NCI-H446 (cell line): Measurements from ENCODE around the gene GFRA1.
"Not testable (repeated sequence)": the region's sequence is repeated elsewhere in the genome, so short reads cannot be mapped to it uniquely, and the experiment has no call there.

ENCODE experiments used
- DNase-seq, 2 experiments: peaks; one replicate each; lab custom pipeline; 2025; lab: John Stamatoyannopoulos, UW

The GFRA1 gene

GRCh38 chr10:116067825-116068224 lies 205.2 kb downstream of the GFRA1 start:
- DNase-seq, result no peak

DNA sequence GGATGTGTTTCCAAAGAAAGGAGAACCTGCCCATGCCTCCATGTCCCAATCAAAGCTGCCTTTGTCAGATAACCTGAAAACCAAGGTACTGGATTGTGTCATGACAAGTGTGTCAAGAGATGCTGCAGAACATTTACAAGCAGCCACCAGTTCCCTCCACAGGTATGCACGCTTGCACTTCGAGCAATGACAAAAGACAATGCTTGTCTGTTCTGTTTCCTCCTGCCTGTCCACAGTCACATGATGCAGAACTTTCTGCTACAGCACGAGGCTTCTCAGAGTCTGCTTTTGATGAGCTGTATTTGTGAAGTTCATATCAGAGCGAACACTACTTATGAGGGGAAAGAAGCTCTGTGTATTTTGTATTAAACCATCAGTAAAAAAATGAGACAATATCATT lies 209.9 kb downstream of the GFRA1 start:
- DNase-seq, result no peak

DNA sequence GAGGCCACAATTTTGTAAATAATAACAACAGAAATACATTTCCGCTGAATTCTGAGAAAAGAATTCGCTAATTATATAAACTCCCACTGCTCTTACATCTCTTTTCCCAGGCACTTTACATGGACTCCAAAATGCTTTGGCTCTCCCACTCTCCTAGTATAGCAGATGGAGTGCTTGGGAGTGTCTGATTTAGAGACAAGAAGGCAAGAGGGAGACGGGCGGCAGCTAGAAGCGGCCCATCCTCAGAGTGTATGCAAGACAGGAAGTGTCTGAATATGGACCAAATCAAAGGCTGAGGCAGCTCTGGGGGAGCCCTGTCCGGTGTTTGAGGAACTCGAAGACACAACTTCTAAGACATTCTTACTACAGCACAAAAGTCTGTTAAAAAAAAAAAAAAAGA lies 212.1 kb downstream of the GFRA1 start:
- DNase-seq, result no peak

DNA sequence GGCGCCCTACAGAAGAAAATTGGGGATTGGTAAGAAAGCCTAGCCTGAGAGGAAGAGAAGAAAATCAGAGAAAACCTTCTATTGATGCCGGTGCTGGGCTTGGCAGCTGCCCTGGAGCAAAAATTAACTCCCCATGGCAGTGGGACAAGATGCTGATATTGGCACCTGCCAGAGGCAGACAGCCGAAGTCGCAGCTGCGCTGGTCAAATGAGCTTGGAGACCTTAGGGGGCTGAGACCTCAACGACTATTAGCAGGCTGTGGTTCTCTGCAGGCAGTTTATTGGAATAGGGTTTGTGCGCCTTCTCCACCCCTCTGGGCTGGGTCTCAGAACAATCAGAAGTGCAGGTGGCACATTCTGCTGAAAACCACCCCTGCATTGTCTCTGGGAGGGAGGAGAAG lies 213.7 kb downstream of the GFRA1 start:
- no peak for DNase-seq

DNA sequence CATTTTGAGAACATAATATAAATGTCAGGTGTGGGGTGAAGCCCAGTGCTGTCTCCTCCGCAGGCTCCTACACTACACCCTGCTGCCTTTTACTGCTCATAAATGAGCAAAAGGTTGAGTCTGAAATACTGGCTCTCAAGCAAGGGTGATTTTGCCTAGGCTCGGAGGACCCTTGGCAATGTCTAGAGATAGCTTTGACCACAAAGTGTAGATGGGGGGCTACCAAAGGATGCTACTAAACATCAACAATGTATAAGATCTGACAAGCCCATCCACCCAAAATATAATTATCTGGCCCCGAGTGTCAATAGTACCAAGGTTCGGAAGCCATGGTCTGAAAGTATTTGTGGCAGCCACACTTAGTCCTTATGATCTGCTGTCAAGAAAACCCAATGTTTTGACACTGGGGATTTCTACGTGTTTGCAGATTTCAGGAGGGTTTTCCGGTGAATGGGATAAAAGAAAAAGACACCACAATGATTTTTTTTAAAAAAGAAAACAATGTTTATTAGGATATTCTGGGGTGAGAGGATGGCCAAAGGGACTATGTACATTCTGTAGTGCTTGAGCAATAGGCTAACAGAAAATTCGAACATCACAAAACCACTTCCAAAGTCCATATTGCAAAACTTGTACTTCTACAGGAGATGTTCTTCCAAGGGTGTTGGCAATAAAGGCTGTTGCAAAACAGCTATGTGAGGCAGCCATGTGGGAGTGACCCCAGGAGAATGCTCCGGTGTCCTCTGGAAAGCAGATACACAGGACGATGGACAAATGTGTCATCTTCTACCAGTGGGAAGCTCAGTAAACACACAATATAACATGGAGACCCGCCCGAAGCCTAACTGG lies 216.3 kb downstream of the GFRA1 start:
- no peak for DNase-seq

DNA sequence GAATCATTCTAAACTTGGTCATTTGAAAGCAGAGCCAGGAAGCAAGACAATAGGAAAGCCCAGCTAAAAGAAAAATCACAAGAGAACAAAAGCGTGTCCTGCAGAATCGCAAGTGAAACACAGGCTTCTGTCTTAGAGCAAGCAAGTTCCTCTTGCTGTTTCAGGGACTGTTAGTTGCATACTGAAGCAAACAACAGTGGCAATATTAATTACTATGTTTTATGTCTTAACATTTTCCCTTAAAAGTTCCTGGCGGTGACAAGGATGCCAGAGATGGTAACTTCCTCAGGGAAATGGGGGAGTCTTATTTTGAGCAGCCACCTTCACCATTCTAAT lies 217.1 kb downstream of the GFRA1 start:
- no peak for DNase-seq

GRCh38 chr10:116055252-116055916 lies 217.6 kb downstream of the GFRA1 start:
- DNase-seq, result no peak

GRCh38 chr10:116053910-116054309 lies 219.1 kb downstream of the GFRA1 start:
- no peak for DNase-seq

DNA sequence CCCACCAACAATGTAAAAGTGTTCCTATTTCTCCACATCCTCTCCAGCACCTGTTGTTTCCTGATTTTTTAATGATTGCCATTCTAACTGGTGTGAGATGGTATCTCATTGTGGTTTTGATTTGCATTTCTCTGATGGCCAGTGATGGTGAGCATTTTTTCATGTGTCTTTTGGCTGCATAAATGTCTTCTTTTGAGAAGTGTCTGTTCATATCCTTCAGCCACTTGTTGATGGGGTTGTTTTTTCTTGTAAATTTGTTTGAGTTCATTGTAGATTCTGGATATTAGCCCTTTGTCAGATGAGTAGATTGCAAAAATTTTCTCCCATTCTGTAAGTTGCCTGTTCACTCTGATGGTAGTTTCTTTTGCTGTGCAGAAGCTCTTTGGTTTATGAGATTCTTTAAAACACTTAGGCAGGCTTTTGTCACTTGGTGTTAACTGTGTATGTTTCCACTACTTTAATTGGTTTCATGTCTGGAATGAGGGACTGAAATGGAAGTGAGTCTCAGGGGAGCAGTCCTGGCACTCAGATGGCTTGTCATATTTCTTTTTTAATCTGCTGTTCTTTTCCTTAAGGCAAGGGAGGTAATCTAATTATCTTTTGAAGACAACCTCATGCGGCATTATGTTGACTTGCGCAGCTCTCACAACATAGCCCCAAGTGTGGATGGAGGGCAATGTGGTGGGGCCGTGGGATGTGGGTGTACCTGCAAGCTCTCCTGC lies 219.8 kb downstream of the GFRA1 start:
- not testable (repeated sequence) for DNase-seq

DNA sequence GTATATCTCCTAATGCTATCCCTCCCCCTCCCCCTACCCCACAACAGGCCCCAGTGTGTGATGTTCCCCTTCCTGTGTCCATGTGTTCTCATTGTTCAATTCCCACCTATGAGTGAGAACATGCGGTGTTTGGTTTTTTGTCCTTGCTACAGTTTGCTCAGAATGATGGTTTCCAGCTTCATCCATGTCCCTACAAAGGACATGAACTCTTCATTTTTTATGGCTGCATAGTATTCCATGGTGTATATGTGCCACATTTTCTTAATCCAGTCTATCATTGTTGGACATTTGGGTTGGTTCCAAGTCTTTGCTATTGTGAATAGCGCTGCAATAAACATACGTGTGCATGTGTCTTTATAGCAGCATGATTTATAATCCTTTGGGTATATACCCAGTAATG lies 220.5 kb downstream of the GFRA1 start:
- not testable (repeated sequence) for DNase-seq

GRCh38 chr10:116049974-116050304 lies 223.1 kb downstream of the GFRA1 start:
- DNase-seq, result no peak

GRCh38 chr10:116049158-116049973 lies 223.6 kb downstream of the GFRA1 start:
- no peak for DNase-seq

GRCh38 chr10:116045366-116046356 lies 227.3 kb downstream of the GFRA1 start:
- no peak for DNase-seq

GRCh38 chr10:116044801-116045248 lies 228.2 kb downstream of the GFRA1 start:
- no peak for DNase-seq

GRCh38 chr10:116043861-116044260 lies 229.1 kb downstream of the GFRA1 start:
- no peak for DNase-seq

- no peak for DNase-seq
Measured at GRCh38 chr10:116043304-116043703, 229.7 kb downstream of the GFRA1 start.

DNA sequence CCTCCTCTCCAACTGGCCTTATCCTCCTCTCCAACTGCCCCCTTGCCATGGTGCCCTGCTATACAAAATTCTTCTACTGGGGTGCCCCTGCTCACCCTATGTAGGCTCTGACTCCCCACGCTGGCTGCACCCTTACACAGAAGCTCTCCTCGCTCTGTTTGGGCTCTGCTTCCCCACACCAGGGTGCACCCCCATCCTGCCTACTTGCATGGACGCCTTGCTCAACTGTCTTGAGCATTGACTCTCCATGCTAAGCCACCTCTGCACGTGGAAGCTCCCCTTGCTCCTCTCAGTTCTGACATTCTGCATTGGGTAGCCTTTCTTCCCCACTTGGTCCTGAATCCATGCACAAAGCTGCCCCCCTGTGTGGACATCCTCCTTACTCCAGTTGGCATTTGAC lies 231.1 kb downstream of the GFRA1 start:
- no peak for DNase-seq

DNA sequence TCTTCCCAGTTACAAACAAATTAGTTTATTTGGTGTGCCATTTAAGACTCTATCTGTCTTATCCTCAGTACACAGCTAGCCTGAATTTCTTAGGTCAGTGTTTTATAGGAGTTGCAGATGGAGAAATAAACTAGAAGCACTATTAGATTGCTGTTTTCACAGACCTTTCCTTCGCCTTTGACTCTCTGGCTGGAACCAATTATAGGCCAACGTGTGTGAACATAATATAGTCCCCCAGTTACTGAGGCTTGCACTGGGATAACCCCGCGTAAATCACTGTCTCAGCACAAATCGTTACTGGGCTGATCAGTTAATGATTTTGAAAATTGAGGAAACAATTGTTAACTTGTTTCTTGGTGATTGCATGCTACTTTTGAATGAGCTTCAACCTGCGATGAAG lies 233.4 kb downstream of the GFRA1 start:
- DNase-seq, result no peak

DNA sequence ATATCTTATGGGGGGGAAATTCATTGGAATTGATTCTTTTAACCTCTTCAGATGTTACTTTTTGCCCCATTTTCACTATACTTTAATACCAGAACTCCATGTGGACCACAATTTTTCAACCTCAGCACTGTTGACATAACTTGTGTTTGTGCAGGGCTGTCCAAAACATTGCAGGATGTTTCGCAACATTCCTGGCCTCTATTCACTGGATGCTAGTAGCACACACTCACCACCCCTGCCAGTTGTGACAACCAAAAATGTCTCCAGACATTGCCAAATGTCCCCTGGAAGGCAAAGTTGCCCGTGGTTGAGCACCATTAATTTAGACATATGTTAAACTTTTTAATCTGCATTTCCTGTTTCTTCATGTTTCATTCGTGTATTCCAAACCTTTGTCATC lies 234.7 kb downstream of the GFRA1 start:
- no peak for DNase-seq

DNA sequence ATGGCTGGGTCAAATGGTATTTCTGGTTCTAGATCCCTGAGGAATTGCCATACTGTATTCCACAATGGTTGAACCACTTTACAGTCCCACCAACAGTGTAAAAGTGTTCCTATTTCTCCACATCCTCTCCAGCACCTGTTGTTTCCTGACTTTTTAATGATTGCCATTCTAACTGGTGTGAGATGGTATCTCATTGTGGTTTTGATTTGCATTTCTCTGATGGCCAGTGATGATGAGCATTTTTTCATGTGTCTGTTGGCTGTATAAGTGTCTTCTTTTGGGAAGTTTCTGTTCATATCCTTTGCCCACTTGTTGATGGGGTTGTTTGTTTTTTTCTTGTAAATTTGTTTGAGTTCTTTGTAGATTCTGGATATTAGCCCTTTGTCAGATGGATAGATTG lies 237.6 kb downstream of the GFRA1 start:
- DNase-seq, result not testable (repeated sequence)

- no peak for DNase-seq
Measured at GRCh38 chr10:116030576-116030975, 242.4 kb downstream of the GFRA1 start.
